ENCODE results near the gene TSPAN14.

TSPAN14 gene

GRCh38 chr10:80491251-80492102 lies 37.4 kb downstream of the TSPAN14 start:
- no peak for DNase-seq

GRCh38 chr10:80492848-80493521 lies 38.9 kb downstream of the TSPAN14 start:
- DNase-seq = no peak

GRCh38 chr10:80493522-80494051 lies 39.5 kb downstream of the TSPAN14 start:
- DNase-seq = peak; percentile 62

DNA sequence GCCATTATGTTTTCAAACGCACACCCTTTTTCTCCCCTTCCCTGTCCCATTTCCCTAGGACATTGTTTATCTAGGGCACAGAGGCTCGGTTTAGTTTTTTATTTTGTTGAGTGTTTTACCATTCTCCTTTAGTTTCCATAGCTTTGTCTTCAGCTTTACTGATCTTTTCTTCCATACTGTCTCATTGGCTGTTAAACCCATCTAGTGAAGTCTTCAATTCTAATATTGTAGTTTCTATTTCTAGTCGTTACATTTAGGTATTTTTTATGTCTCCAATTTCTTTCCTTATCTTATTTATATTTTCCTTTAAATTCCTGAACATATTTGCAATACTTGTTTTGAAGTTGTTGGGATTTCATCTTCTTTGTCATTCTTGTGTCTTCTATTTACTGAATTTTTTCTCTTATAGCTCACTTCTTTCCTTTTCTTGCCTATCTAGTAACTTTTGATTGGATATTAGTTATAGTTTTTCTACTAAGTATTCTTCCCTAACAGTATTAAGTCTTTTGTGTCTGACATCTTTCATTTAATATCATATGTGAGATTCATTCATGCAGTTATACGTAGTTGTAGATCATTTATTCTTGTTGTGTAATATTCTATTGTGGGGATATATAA lies 42.6 kb downstream of the TSPAN14 start:
- no peak for DNase-seq

- no peak for DNase-seq
Measured at GRCh38 chr10:80497187-80498077, 43.3 kb downstream of the TSPAN14 start.

GRCh38 chr10:80498078-80498832 lies 44.1 kb downstream of the TSPAN14 start:
- DNase-seq = no peak

- DNase-seq = no peak
Measured at GRCh38 chr10:80498833-80499741, 45.0 kb downstream of the TSPAN14 start.

GRCh38 chr10:80500572-80501380 lies 46.7 kb downstream of the TSPAN14 start:
- no peak for DNase-seq

GRCh38 chr10:80501381-80501912 lies 47.3 kb downstream of the TSPAN14 start:
- DNase-seq = no peak

- DNase-seq = no peak
Measured at GRCh38 chr10:80501913-80502521, 47.9 kb downstream of the TSPAN14 start.

DNA sequence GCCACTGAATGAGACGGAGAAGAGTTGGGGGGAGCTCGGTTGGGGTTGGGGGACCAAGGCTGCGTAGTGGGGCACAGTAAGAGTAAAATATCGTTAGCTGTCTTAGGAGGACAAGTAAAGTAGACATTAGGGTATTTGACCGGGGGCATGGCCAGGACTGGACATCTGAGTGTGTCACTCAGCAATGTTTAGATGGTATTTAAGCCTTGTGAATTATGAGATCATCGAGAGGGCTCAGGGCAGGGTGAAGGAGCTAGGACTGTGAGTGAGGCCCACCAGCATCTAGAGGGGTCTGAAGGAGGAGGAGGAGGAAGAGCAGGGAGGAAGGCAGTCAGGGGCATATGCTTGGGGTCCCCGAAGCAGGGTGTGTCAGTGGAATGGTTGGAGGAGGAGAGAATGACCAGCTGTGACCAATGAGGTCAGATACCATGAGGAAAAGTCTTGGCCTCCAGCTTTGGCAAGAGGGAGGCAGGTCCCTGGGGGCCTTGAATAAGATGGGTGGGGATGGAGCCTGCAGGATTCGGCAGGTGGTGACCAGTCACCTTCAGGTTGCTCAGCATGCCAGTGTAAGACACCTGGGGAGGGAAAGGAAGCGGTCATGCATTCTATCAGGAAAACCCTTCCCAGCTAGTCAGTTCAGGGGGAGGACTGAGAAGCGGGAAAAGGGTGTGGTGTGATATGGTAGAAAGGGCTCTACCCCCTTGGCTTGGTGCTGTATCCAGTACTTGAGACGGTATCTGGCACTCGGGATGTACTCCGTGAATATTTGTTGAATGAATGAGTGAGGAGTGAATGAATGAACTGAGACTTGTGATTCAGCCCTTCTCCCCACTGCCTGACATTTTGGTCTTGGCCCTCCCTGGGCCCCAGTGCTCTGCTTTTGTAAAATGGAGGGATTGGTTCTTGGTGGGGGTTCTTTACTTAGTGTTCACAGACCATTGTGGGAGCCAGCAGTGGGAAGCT lies 48.8 kb downstream of the TSPAN14 start:
- no peak for DNase-seq

DNA sequence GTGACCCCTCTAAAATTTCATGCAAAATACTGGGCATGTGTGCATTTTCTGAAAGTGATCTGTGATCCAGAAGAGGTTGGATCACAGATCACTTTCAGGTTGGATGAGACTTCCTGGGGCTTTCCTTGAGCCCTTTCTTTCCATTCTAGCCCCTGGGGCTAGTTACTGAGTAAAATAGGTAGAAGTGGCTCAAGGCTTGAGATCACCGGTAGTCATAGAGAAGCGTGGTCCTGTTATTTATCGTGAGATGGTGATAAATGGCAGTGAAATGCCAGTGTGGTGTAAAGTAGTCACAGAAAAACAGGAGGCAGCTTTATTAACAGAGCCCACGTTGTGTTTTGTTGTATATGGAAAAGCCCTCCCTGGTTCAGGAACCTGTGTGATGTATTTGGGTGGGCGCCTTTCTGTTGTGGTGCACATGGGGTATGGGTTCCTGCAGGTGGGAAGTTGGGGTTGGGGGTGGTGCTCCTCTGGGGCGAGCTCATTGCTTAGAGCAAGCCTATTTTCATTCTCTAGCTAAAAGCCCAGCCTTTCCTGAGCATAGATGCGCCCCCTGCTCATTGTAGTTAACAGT lies 49.6 kb downstream of the TSPAN14 start:
- no peak for DNase-seq

DNA sequence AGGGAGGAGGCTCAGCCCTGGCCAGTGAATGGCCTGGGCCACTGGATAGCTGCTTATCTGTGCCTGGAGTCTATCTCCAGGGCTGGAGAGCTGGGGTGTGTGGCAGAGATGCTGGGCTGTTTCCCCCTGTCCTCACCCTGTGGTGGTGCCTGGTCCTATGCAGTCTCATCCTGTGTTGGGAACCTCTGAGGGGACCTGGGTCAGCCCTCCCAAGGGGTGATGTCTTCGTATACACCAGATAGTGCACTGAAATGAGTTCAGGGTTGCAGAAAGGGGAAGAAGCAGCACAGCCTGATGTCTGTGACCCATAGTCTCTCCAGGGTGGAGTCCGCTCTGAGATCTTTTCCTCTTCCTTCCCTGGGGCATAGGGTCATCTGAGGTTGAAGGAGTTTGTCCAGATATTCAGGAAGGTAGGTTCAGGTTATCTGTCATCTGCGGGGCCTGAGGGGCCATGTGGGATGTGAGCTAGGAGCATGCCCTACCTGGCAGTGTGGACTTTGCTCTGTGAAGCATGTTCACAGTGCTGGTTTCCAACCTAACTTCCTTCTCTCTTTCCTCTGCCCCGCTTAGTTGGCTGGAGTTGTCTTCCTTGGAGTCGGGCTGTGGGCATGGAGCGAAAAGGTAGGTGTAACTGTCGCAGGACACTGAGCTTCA lies 50.2 kb downstream of the TSPAN14 start:
- DNase-seq = no peak

GRCh38 chr10:80504897-80505465 lies 50.9 kb downstream of the TSPAN14 start:
- no peak for DNase-seq

DNA sequence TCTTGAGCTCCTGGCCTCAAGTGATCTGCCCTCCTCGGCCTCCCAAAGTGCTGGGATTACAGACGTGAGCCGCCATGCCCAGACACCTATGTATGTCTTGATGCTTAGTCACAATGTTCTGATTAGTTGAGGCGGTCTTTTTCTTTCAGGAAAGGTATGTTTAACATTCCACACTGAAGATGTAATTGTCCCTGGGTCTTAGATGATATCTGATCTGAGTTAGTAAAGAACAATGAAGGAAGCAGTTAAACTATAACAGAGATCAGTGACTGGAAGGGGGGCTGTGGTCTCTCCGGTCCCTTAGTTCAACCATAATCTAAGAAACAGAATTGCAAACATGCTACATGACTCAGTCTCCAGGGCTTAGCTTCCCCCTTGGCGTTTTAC lies 52.1 kb downstream of the TSPAN14 start:
- no peak for DNase-seq

- DNase-seq = no peak
Measured at GRCh38 chr10:80506836-80507487, 52.9 kb downstream of the TSPAN14 start.
